CD4-positive, alpha-beta T cell (primary cell): ENCODE results near the gene LAMTOR3. TPM values are rescaled to one million over a fixed set of nuclear protein-coding genes. Genes with fewer than 3 reads are reported as not detected.

Source experiments
- ATAC-seq: fragments of 200-7000 bp; cut with Tn5 transposase; one replicate; pipeline ENCODE4 v1.10.0; 2022; ENCODE audit warnings: mild to moderate bottlenecking; ENCODE audit not compliant: poor library complexity
- CTCF ChIA-PET: fragments of 350-600 bp; sonication (Branson Sonifier 250); formaldehyde crosslinking; loops from one replicate; lab custom pipeline; 2021; ENCODE audit warnings: antibody characterized with exemption, inconsistent platforms; lab: Charles Lee
- POLR2A ChIA-PET: fragments of 350-600 bp; sonication (Branson Sonifier 250); formaldehyde crosslinking; loops from one replicate; lab custom pipeline; 2021; ENCODE audit warnings: antibody characterized with exemption, inconsistent platforms; lab: Charles Lee
- DNase-seq, 14 experiments: peaks; one replicate each; pipeline ENCODE4 v3.0.0-alpha.2; 2013 to 2020; ENCODE audit warnings: mixed read lengths in 2 of 14
- H3K27ac ChIP-seq, 2 donors: one replicate each; pipeline versions ENCODE4 v1.5.1 to v1.7.0; 2013; ENCODE audit warnings: low read length in 2 of 2, low read depth in 1 of 2, mild to moderate bottlenecking in 1 of 2
- H3K27me3 ChIP-seq, 2 experiments: 1 replicate in 1 of 2; 2 replicates in 1 of 2; pipeline versions ENCODE4 v1.6.1 to v1.7.0; 2013; ENCODE audit warnings: low read length in 2 of 2, control low read depth in 1 of 2, mild to moderate bottlenecking in 1 of 2, moderate library complexity in 1 of 2; ENCODE audit not compliant: insufficient read depth in 2 of 2, control insufficient read depth in 1 of 2
- H3K36me3 ChIP-seq: one replicate; pipeline ENCODE4 v1.6.1; 2013; ENCODE audit warnings: low read length, control low read depth; ENCODE audit not compliant: insufficient read depth
- H3K4me1 ChIP-seq: one replicate; pipeline ENCODE4 v1.6.1; 2013; ENCODE audit warnings: low read length, control low read depth; ENCODE audit not compliant: insufficient read depth
- H3K4me3 ChIP-seq: one replicate; pipeline ENCODE4 v1.5.1; 2013; ENCODE audit warnings: mild to moderate bottlenecking, low read length, moderate library complexity
- H3K9me3 ChIP-seq, 2 experiments: 1 replicate in 1 of 2; 2 replicates in 1 of 2; pipeline versions ENCODE4 v1.6.1 to v1.7.0; 2013; ENCODE audit warnings: low read length in 2 of 2, mild to moderate bottlenecking in 2 of 2, control low read depth in 1 of 2, moderate library complexity in 1 of 2; ENCODE audit not compliant: control insufficient read depth in 1 of 2, insufficient read depth in 1 of 2
- H3K27ac Mint-ChIP-seq: one replicate; pipeline ENCODE4 v1.8.0; 2020; ENCODE audit warnings: mixed read lengths
- H3K27me3 Mint-ChIP-seq: one replicate; pipeline ENCODE4 v1.8.0; 2021; ENCODE audit warnings: mixed read lengths
- H3K36me3 Mint-ChIP-seq: one replicate; pipeline ENCODE4 v1.8.0; 2021; ENCODE audit warnings: low read depth, mixed read lengths
- H3K4me1 Mint-ChIP-seq: one replicate; pipeline ENCODE4 v1.8.0; 2021; ENCODE audit warnings: low read depth, mixed read lengths
- H3K4me3 Mint-ChIP-seq: one replicate; pipeline ENCODE4 v1.8.0; 2020; ENCODE audit warnings: mild to moderate bottlenecking, mixed read lengths
- H3K9me3 Mint-ChIP-seq: one replicate; pipeline ENCODE4 v1.8.0; 2020; ENCODE audit warnings: mixed read lengths
- intact Hi-C, 2 experiments: fragments of 100-400 bp; cut with DNase I in 1 of 2; cut with micrococcal nuclease in 1 of 2; formaldehyde crosslinking; loops; one replicate each; pipeline versions ENCODE4 v1.15.1 to v1.9.0; 2023 to 2025; cut with DNase I, micrococcal nuclease
- total RNA-seq, 174 experiments: library from RNA in 2 of 174; stranded (reverse) in 2 of 174; gene quantifications; one replicate each; pipeline ENCODE4 v1.2.3 and lab custom pipeline; 2021 to 2026
- TF ChIP-seq, protein P1 (sequence below): fragments of 200-600 bp; IDR thresholded peaks from one replicate; pipeline ENCODE4 v1.8.0; 2022; ENCODE audit warnings: antibody characterized with exemption, mild to moderate bottlenecking

Gene LAMTOR3
- total RNA-seq, 2 experiments from 2014 or later: 32.0 to 32.8 TPM

DNA sequence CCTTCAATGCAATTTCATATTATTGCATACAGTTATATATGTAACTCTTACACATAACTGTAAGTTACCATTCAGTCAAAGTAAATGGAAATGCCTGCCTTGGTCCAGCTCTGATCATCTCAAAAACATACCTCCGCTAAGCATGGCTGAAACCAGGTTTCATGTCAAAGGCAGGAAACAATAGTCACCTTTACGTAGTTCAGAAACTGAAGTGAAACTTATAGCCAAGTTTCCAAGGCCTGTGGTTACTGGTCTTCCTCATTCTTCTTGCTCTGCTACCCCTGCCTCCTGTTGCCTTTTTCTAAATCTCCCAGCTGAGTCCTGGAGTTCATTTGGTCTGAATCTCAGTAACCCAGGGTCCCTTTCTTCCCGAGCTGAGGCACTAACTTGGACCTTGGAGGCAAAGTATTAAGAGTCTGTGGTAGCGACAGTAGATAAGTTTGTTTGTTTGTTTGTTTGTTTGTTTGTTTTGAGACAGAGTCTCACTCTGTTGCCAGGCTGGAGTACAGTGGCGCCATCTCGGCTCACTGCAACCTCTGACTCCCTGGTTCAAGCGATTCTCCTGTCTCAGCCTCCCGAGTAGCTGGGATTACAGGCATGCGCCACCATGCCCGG, 46.8 kb downstream of the LAMTOR3 start:
- Mint-ChIP-seq H3K4me1 (peaks cover 59% of the 10 kb centered on the region), H3K4me3 (peak overlapping the region; percentile 53), H3K27ac (peak overlapping the region; percentile 86), H3K27me3 (no peaks in the 10 kb centered on the region), H3K9me3 (no peaks in the 10 kb centered on the region), H3K36me3 (peaks cover 21% of the 10 kb centered on the region)
- ChIA-PET CTCF (interaction anchor here (2.0 kb wide), 1 partner anchor 39 kb away, joined by 6 read pairs; no protein-coding TSS in a partner anchor), POLR2A (interaction anchor here (0.6 to 5.1 kb wide), 8 partner anchors 9 to 759 kb away, joined by 3 to 35 read pairs (median 6); partner anchors contain the start of genes ADH5, DAPP1 and DNAJB14)
- Histone ChIP-seq H3K4me3 (peak overlapping the region; percentile 15), H3K27me3 (no peaks in the 10 kb centered on the region), H3K27ac (peak overlapping the region in 1 of 2 donors; percentile 68), H3K9me3 (no peaks in the 10 kb centered on the region), H3K36me3 (peaks cover 1% of the 10 kb centered on the region), H3K4me1 (peaks cover 35% of the 10 kb centered on the region)
- ATAC-seq (peak; percentile 37), DNase-seq (peak in 5 of 14 experiments; percentile 6 to 63 (median 57))
- intact Hi-C loops: loop anchor here in 1 of 2 experiments (2.0 to 5.0 kb wide), 2 partner anchors 31 to 40 kb away; partner anchors contain the start of gene DAPP1
- TF ChIP-seq, protein P1, sequence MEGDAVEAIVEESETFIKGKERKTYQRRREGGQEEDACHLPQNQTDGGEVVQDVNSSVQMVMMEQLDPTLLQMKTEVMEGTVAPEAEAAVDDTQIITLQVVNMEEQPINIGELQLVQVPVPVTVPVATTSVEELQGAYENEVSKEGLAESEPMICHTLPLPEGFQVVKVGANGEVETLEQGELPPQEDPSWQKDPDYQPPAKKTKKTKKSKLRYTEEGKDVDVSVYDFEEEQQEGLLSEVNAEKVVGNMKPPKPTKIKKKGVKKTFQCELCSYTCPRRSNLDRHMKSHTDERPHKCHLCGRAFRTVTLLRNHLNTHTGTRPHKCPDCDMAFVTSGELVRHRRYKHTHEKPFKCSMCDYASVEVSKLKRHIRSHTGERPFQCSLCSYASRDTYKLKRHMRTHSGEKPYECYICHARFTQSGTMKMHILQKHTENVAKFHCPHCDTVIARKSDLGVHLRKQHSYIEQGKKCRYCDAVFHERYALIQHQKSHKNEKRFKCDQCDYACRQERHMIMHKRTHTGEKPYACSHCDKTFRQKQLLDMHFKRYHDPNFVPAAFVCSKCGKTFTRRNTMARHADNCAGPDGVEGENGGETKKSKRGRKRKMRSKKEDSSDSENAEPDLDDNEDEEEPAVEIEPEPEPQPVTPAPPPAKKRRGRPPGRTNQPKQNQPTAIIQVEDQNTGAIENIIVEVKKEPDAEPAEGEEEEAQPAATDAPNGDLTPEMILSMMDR: no peak

DNA sequence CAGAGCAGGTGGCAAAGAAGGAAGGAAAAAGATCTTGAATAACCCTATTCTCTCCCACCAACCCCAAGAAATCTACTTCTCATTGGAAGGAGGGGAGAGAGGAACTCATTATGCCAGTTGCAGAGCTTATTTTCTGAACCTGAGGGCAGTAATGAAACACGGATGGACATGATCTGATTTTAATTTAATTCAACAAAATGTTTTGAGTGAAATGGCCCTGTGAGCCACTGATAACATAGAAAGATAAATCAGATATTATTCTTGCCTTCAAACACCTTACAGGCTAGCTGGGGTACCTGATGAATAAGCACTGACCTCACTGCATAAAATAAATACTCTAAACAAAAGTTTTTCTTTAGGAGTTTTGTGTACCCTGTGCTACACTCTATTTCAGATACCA, 47.3 kb downstream of the LAMTOR3 start:
- TF ChIP-seq, protein P1: no peak
- H3K27me3 ChIP-seq: no peaks in the 10 kb centered on the region
- ChIA-PET CTCF (interaction anchor here (1.3 to 2.0 kb wide), 2 partner anchors 35 to 39 kb away, joined by 3 to 6 read pairs; no protein-coding TSS in a partner anchor), POLR2A (interaction anchor here (0.7 to 5.1 kb wide), 9 partner anchors 10 to 759 kb away, joined by 3 to 35 read pairs (median 7); partner anchors contain the start of genes ADH5, DAPP1, DNAJB14 and H2AZ1)
- Mint-ChIP-seq H3K4me3 (peak overlapping the region; percentile 53), H3K9me3 (no peaks in the 10 kb centered on the region), H3K4me1 (peaks cover 59% of the 10 kb centered on the region), H3K36me3 (peaks cover 27% of the 10 kb centered on the region), H3K27me3 (no peaks in the 10 kb centered on the region), H3K27ac (peak overlapping the region; percentile 86)
- H3K36me3 ChIP-seq: peaks cover 3% of the 10 kb centered on the region
- no peak for DNase-seq
- intact Hi-C loops: loop anchor here in 1 of 2 experiments (2.0 to 5.0 kb wide), 2 partner anchors 30 to 40 kb away; partner anchors contain the start of gene DAPP1
- H3K27ac ChIP-seq: peak overlapping the region; percentile 51 to 68
- no peak for ATAC-seq
- H3K4me1 ChIP-seq: peaks cover 35% of the 10 kb centered on the region
- H3K9me3 ChIP-seq: no peaks in the 10 kb centered on the region
- no peak overlapping the region for H3K4me3 ChIP-seq

DNA sequence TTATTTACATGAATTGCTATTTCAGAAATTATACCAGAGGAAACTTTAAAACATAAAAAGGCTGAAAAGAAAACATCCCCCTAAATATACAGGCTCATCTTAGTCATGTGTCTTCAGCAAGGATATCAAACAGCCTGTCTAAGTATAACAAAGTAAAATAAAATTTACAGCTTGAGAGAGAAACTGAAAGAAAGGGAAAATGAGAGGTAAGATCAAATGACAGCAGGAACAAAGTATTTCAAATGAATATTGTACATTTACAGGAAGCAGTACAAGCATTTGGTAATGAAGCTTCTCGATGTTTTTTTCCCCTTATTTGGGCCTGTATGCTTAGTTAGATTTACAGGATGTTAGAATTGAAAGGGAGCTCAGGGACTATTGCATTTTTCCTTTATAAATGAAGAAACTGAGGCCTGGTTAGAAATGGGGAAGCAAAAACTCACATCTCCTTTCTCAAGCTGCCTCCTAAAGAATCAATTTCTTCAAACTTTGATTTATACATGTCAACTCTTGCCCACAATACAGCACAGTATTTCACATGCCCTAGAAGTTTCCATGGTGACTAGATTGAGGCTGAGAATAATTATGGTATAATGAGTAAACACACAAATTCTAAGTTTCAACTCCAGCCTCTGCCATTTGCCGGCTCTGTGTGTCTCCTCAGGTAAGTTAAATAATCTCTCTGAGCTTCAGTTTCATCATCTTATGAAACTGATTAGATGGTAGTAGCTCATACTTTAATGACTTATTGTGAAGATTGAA, 48.3 kb downstream of the LAMTOR3 start:
- Mint-ChIP-seq H3K4me1 (peaks cover 55% of the 10 kb centered on the region), H3K27ac (peak overlapping the region; percentile 86), H3K4me3 (peak overlapping the region; percentile 17), H3K36me3 (peaks cover 33% of the 10 kb centered on the region), H3K9me3 (no peaks in the 10 kb centered on the region), H3K27me3 (no peaks in the 10 kb centered on the region)
- DNase-seq (peak in 3 of 14 experiments; percentile 28 to 60 (median 36)), ATAC-seq (peak; percentile 63)
- Histone ChIP-seq H3K4me1 (peaks cover 28% of the 10 kb centered on the region), H3K27ac (peak overlapping the region; percentile 37 to 68), H3K4me3 (no peak overlapping the region), H3K27me3 (no peaks in the 10 kb centered on the region), H3K9me3 (no peaks in the 10 kb centered on the region), H3K36me3 (peaks cover 9% of the 10 kb centered on the region)
- TF ChIP-seq, protein P1: no peak
- intact Hi-C loops: loop anchor here in 1 of 2 experiments (2.0 to 5.0 kb wide), 2 partner anchors 29 to 41 kb away; partner anchors contain the start of gene DAPP1
- CTCF ChIA-PET: interaction anchor here (1.2 to 2.0 kb wide), 3 partner anchors 34 to 103 kb away, joined by 3 to 6 read pairs (median 5); no protein-coding TSS in a partner anchor
- POLR2A ChIA-PET: interaction anchor here (0.5 to 5.1 kb wide), 12 partner anchors 9 to 1584 kb away, joined by 3 to 35 read pairs (median 5); partner anchors contain the start of genes DAPP1, DNAJB14, H2AZ1 and LAMTOR3
